HG02610 (cell line): Measurements from ENCODE around the gene KRTAP5-3.

Experiments
- ATAC-seq: cut with Tn5 transposase; IDR thresholded peaks from one replicate; pipeline ENCODE4 v1.9.1; 2021; ENCODE audit warnings: mild to moderate bottlenecking, moderate library complexity; ENCODE audit not compliant: unreplicated experiment

Gene KRTAP5-3

GRCh38 chr11:1566381-1567051, 41.7 kb downstream of the KRTAP5-3 start:
- ATAC-seq = no peak

- ATAC-seq = no peak
Measured at GRCh38 chr11:1565904-1566247, 42.4 kb downstream of the KRTAP5-3 start.

- no peak for ATAC-seq
Measured at GRCh38 chr11:1565173-1565903, 42.9 kb downstream of the KRTAP5-3 start.

GRCh38 chr11:1564535-1565172, 43.6 kb downstream of the KRTAP5-3 start:
- no peak for ATAC-seq

- no peak for ATAC-seq
Measured at GRCh38 chr11:1563697-1564534, 44.3 kb downstream of the KRTAP5-3 start.

- no peak for ATAC-seq
Measured at GRCh38 chr11:1563149-1563638, 45.1 kb downstream of the KRTAP5-3 start.

- no peak for ATAC-seq
Measured at GRCh38 chr11:1562469-1563148, 45.7 kb downstream of the KRTAP5-3 start.

- ATAC-seq = no peak
Measured at GRCh38 chr11:1561955-1562354, 46.3 kb downstream of the KRTAP5-3 start.

GRCh38 chr11:1561266-1561665, 47.0 kb downstream of the KRTAP5-3 start:
- ATAC-seq = no peak

GRCh38 chr11:1560649-1561251, 47.5 kb downstream of the KRTAP5-3 start:
- no peak for ATAC-seq

GRCh38 chr11:1560002-1560648, 48.1 kb downstream of the KRTAP5-3 start:
- ATAC-seq = no peak

- no peak for ATAC-seq
Measured at GRCh38 chr11:1559111-1559951, 48.9 kb downstream of the KRTAP5-3 start.

- ATAC-seq = no peak
Measured at GRCh38 chr11:1558775-1559110, 49.5 kb downstream of the KRTAP5-3 start.

- ATAC-seq = no peak
Measured at GRCh38 chr11:1557904-1558774, 50.1 kb downstream of the KRTAP5-3 start.
